ACC112 (cell line): ENCODE measurements around the gene IFI16.
A peak's percentile ranks its signal among the peaks of the same experiment; 100 is the strongest.

ENCODE experiments used
- H2AFZ ChIP-seq: fragments of 200-600 bp; sonication (generic); one replicate; pipeline ENCODE4 v1.6.0; 2017; ENCODE audit warnings: antibody characterized with exemption, low read length; ENCODE audit not compliant: unreplicated experiment
- H3K27ac ChIP-seq: fragments of 200-600 bp; sonication (generic); 2 replicates; pipeline ENCODE4 v1.5.1; 2014; ENCODE audit warnings: low read depth, mild to moderate bottlenecking, antibody characterized with exemption, low read length, moderate library complexity
- H3K27me3 ChIP-seq: fragments of 200-600 bp; sonication (generic); 2 replicates; pipeline ENCODE4 v1.6.1; 2014; ENCODE audit warnings: mild to moderate bottlenecking, antibody characterized with exemption, low read length, moderate library complexity, mixed read lengths; ENCODE audit not compliant: insufficient read depth
- H3K36me3 ChIP-seq: fragments of 200-600 bp; sonication (generic); 2 replicates; pipeline ENCODE4 v1.6.1; 2016; ENCODE audit warnings: mild to moderate bottlenecking, antibody characterized with exemption, low read length, moderate library complexity, mixed read lengths; ENCODE audit not compliant: insufficient read depth
- H3K4me1 ChIP-seq: fragments of 200-600 bp; sonication (generic); one replicate; pipeline ENCODE4 v1.6.1; 2016; ENCODE audit warnings: low read length, mixed read lengths; ENCODE audit not compliant: insufficient read depth, unreplicated experiment, control insufficient read depth
- H3K4me3 ChIP-seq: fragments of 200-600 bp; sonication (generic); 2 replicates; pipeline ENCODE4 v1.5.1; 2014; ENCODE audit warnings: mild to moderate bottlenecking, low read depth, low read length
- H3K79me2 ChIP-seq: fragments of 200-600 bp; sonication (generic); one replicate; pipeline ENCODE4 v1.6.0; 2016; ENCODE audit warnings: low read length; ENCODE audit not compliant: control insufficient read depth, unreplicated experiment, insufficient read depth

The IFI16 gene

DNA sequence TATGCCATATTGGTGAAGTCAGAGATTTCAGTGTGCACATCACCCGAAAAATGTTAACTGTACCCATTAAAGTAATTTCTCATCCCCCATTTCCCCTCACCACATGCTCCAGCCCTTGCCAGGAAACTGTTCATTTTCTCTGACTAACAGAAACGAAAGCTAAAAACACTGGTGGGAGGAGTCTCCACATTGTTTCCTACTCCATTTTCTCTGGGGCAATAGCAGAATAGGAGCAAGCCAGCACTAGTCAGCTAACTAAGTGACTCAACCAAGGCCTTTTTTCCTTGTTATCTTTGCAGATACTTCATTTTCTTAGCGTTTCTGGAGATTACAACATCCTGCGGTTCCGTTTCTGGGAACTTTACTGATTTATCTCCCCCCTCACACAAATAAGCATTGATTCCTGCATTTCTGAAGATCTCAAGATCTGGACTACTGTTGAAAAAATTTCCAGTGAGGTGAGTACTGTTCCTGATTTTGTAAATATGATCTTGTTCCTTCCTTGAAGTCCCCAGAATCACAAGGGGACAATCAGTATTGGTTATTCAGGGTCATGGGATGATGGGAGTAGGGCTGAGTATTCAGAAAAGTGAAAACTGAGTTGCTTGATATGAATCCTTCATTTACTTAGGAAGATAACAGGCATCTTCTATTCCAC is at the start of gene IFI16:
TSS of gene IFI16 (plus strand) at position 204 of the 658 bp plus-strand sequence. CDS start 4,774 bp downstream, outside the sequence.
- H3K4me1 ChIP-seq = peaks cover 39% of the 10 kb centered on the region
- peak within 1 kb of the TSS; percentile 33 for H2AFZ ChIP-seq

DNA sequence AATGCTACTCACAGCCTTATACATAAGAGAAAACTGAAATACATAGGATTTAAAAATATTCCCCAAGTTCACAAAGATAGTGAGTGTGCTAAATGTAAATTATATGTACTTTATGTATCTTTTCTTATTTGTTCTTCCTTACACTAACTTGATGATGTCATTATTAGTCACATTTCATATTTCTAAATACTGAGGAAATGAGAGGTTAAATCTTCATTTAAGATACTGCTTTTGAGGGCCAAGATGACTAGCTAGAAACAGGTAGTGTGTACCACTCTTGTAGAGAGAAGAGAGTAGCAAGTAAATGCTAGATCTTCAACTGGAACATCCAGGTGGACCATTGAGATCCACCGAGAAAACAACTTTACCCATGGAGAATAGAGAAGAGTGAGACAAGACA is 48.5 kb upstream of the IFI16 start:
- Histone ChIP-seq H3K27me3 (peaks cover 28% of the 10 kb centered on the region), H3K4me3 (no peak overlapping the region), H3K79me2 (no peaks in the 10 kb centered on the region), H2AFZ (no peak overlapping the region), H3K4me1 (no peaks in the 10 kb centered on the region), H3K36me3 (no peaks in the 10 kb centered on the region), H3K27ac (no peak overlapping the region)

More for the DNA sequence above, at the start of gene IFI16:
- Histone ChIP-seq H3K36me3 (peaks cover 17% of the 10 kb centered on the region), H3K79me2 (peaks cover 60% of the 10 kb centered on the region), H3K4me3 (peak within 1 kb of the TSS; percentile 87), H3K27ac (peak within 1 kb of the TSS; percentile 98), H3K27me3 (no peaks in the 10 kb centered on the region)

DNA sequence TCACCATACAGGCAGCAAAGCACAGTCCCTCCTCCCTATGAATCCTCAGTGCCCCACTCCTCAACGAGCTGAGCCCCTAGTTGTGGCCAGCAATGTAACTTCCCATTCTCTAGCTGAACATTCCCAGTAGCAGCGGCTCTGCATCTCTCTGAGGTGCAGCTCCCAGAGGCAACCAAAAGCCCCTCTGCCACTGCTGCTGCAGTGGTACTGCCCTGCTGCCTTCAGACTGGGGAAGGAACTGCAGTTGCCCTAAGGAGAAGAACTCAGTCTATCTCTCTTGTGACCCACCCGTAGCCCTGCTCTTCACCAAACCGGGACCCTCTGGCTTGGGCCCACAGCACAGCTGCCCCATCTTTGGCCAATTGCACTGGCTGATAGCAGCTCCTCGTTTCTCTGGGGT is 46.7 kb upstream of the IFI16 start:
- no peak overlapping the region for H3K4me3 ChIP-seq
- H2AFZ ChIP-seq = no peak overlapping the region
- no peaks in the 10 kb centered on the region for H3K4me1 ChIP-seq
- H3K36me3 ChIP-seq = no peaks in the 10 kb centered on the region
- no peaks in the 10 kb centered on the region for H3K79me2 ChIP-seq
- no peak overlapping the region for H3K27ac ChIP-seq
- peaks cover 28% of the 10 kb centered on the region for H3K27me3 ChIP-seq

DNA sequence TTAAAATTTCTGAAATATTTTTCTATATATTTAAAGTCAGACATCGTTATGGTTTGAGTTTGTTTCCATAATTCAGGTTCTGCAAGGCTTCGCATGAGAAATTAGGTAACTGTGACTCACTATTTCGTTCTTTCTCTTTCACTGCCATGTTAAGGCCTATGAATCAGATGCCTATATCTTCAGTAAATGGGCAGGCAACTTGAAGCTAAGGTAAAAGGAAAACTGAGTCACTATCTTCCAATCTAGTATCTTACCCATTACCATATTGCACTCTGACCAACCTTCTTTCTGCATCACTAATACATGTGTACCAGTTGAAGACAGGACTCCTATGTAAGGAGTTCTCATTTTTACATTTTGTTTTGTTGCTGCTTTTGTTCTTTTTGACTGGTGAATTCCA is 40.5 kb upstream of the IFI16 start:
- Histone ChIP-seq H3K79me2 (no peaks in the 10 kb centered on the region), H3K4me1 (no peaks in the 10 kb centered on the region), H3K36me3 (no peaks in the 10 kb centered on the region), H3K4me3 (no peak overlapping the region), H3K27me3 (peaks cover 20% of the 10 kb centered on the region), H2AFZ (no peak overlapping the region), H3K27ac (no peak overlapping the region)

DNA sequence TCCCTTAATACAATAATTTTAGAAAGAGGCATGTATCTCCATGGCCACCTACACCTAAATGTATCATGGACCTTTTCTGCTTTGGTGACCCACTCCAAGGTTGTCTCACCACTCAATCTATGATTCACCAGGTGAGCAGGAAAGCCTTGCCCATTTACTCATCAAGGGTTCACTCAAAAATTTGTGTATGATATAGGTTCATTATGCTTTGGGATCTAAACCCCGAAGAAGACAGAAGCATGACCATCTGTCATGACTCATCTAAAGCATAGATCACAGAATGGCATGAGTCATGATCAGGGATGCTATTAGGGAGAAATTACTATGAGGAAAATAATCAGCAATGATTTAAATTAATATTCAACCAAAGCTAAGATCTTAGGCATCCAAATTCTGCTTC is 39.9 kb upstream of the IFI16 start:
- Histone ChIP-seq H3K27ac (no peak overlapping the region), H3K79me2 (no peaks in the 10 kb centered on the region), H3K4me3 (no peak overlapping the region), H3K36me3 (no peaks in the 10 kb centered on the region), H3K4me1 (no peaks in the 10 kb centered on the region), H2AFZ (no peak overlapping the region), H3K27me3 (peaks cover 20% of the 10 kb centered on the region)

DNA sequence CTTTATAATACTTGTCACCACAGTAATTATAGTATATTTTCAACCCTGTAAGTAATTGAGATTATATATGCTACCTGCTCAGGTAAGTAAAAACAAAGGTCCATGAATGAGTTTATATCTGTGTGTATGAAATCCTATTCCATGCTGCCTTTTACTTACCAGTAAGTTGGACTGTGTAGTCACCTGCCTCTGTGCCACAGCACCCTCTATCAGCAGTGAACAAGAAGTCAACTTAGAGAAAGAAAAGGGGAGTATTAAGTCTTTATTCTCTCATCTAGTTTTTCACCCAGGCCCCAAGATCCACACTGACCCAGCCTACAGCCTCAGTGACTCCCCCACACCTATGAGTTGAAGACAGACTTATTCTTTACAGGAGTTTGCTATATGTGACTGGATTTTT is 36.9 kb upstream of the IFI16 start:
- H3K27me3 ChIP-seq = peaks cover 19% of the 10 kb centered on the region
- no peak overlapping the region for H3K27ac ChIP-seq
- H2AFZ ChIP-seq = no peak overlapping the region
- no peak overlapping the region for H3K4me3 ChIP-seq
- no peaks in the 10 kb centered on the region for H3K4me1 ChIP-seq
- H3K79me2 ChIP-seq = no peaks in the 10 kb centered on the region
- no peaks in the 10 kb centered on the region for H3K36me3 ChIP-seq

DNA sequence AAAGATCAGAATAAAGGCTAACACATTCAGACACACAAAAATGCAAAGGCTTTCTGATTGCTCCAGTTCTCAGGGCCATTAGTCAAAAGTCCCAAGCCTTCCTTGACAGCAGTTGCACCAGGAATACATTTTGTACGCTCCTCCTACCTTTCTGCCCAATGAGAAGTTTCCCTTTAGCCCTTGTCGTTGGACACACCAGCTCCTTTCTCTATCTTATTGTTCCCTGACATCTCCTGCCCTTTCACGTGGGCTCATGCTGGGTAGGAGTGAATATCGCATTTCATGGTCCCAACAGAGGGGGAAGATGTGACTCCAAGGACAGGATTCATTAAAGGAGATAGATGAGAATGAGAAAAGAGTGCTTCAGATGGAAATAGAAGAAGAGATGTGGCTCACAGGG is 33.5 kb upstream of the IFI16 start:
- no peaks in the 10 kb centered on the region for H3K36me3 ChIP-seq
- no peaks in the 10 kb centered on the region for H3K4me1 ChIP-seq
- H3K79me2 ChIP-seq = no peaks in the 10 kb centered on the region
- H3K27ac ChIP-seq = no peak overlapping the region
- H2AFZ ChIP-seq = no peak overlapping the region
- peaks cover 23% of the 10 kb centered on the region for H3K27me3 ChIP-seq
- no peak overlapping the region for H3K4me3 ChIP-seq

DNA sequence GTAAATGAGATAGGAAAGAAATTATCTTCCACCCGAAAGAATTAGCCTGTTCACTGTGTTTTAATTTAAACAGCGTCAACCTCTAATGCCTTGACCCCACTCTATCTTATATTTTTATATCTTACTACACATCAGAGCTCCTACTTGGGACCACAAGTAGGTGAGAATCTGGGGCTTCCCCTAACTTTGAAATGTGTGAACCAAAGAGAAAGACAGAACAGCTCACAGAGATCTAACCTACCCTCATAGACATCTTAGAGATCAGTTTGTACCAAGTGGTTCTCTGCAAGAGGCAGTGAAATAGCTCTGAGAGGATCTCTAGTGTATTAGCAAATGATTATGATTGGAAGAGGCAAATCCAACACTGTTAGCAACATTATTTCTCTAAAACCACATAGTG is 31.0 kb upstream of the IFI16 start:
- H3K4me1 ChIP-seq = no peaks in the 10 kb centered on the region
- no peaks in the 10 kb centered on the region for H3K79me2 ChIP-seq
- no peaks in the 10 kb centered on the region for H3K36me3 ChIP-seq
- H3K27me3 ChIP-seq = peaks cover 23% of the 10 kb centered on the region
- no peak overlapping the region for H2AFZ ChIP-seq
- no peak overlapping the region for H3K4me3 ChIP-seq
- no peak overlapping the region for H3K27ac ChIP-seq

DNA sequence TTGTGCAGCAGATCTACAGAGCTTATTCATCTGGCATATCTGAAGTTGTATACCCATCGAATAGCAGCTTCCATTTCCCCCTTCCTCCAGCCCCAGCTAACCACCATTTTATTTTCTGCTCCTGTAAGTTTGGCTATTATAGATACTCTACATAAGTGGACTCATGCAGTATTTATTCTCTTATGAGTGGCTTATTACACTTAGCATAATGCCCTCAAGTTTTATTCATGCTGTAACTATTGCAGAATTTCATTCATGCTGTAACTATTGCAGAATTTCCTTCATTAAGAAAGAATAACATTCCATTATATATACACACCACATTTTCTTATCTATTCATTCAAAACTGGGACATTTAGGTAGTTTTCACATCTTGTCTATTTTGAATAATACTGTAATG is 30.5 kb upstream of the IFI16 start:
- no peak overlapping the region for H2AFZ ChIP-seq
- no peak overlapping the region for H3K4me3 ChIP-seq
- no peaks in the 10 kb centered on the region for H3K79me2 ChIP-seq
- H3K27ac ChIP-seq = no peak overlapping the region
- H3K4me1 ChIP-seq = no peaks in the 10 kb centered on the region
- H3K27me3 ChIP-seq = peaks cover 23% of the 10 kb centered on the region
- no peaks in the 10 kb centered on the region for H3K36me3 ChIP-seq

DNA sequence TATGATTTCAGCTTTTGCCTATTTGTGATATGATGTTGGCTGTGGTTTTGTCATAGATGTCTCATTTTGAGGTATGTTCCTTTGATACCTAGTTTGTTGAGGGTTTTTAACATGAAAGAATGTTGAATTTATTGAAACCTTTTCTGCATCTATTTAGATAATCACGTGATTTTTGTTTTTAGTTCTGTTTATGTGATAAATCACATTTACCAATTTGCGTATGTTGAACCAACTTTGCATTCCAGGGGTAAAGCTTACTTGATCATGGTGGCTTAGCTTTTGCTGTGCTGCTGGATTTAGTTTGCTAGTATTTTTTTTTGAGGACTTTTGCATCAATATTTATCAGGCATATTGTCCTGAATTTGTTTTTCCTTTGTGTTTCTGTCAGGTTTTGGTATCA is 26.5 kb upstream of the IFI16 start:
- Histone ChIP-seq H3K4me1 (no peaks in the 10 kb centered on the region), H3K27me3 (peaks cover 27% of the 10 kb centered on the region), H3K27ac (no peak overlapping the region), H3K4me3 (no peak overlapping the region), H3K79me2 (no peaks in the 10 kb centered on the region), H2AFZ (no peak overlapping the region), H3K36me3 (no peaks in the 10 kb centered on the region)

DNA sequence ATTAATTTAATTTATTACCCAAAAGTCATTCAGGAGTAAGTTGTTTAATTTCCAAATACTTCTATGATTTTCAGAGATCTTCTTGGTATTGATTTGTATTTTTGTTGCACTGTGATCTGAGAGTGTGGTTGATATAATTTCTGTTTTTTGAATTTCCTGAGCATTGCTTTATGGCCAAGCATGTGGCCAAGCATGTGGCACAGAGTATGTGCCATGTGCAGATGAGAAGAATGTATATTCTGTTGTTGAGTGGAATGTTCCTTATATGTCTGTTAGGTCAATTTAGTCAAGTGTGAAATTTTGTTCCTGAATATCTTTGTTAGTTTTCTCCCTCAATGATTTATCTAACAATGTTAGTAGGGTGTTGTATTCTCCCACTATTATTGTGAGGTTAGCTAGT is 25.3 kb upstream of the IFI16 start:
- no peak overlapping the region for H2AFZ ChIP-seq
- H3K4me3 ChIP-seq = no peak overlapping the region
- peaks cover 29% of the 10 kb centered on the region for H3K27me3 ChIP-seq
- no peaks in the 10 kb centered on the region for H3K79me2 ChIP-seq
- H3K36me3 ChIP-seq = no peaks in the 10 kb centered on the region
- H3K4me1 ChIP-seq = no peaks in the 10 kb centered on the region
- H3K27ac ChIP-seq = no peak overlapping the region
